SJSA1 (cell line): Measurements from ENCODE around the gene LSM5. TPM values are rescaled to one million over a fixed set of nuclear protein-coding genes. Genes with fewer than 3 reads are reported as not detected.
"Not testable (repeated sequence)": the region's sequence is repeated elsewhere in the genome, so short reads cannot be mapped to it uniquely, and the experiment has no call there.

Experiments used
- DNase-seq, 2 experiments: peaks; one replicate each; pipeline ENCODE4 v3.0.0-alpha.2; 2015 to 2020; ENCODE audit warnings: low spot score in 2 of 2, low read depth in 1 of 2
- H3K27ac ChIP-seq: fragments of 250-450 bp; sonication (Bioruptor Pico); 2 replicates; pipeline ENCODE4 v1.5.1; 2020; ENCODE audit warnings: mild to moderate bottlenecking, moderate library complexity
- H3K27me3 ChIP-seq: fragments of 250-450 bp; sonication (Bioruptor Pico); replicated peaks from 2 replicates; pipeline ENCODE4 v1.5.1; 2020; ENCODE audit warnings: mild to moderate bottlenecking, moderate library complexity
- H3K36me3 ChIP-seq: fragments of 250-450 bp; sonication (Bioruptor Pico); 2 replicates; pipeline ENCODE4 v1.5.1; 2020; ENCODE audit warnings: mild to moderate bottlenecking
- H3K4me1 ChIP-seq: fragments of 250-450 bp; sonication (Bioruptor Pico); replicated peaks from 2 replicates; pipeline ENCODE4 v1.6.1; 2021; ENCODE audit warnings: mild to moderate bottlenecking
- H3K4me3 ChIP-seq: fragments of 250-450 bp; sonication (Bioruptor Pico); 2 replicates; pipeline ENCODE4 v1.5.1; 2020; ENCODE audit warnings: mild to moderate bottlenecking
- H3K9me3 ChIP-seq: fragments of 250-450 bp; sonication (Bioruptor Pico); replicated peaks from 2 replicates; pipeline ENCODE4 v1.5.1; 2020; ENCODE audit warnings: mild to moderate bottlenecking
- total RNA-seq: library from RNA; depleted of rRNA; stranded (reverse); fragments of >200 nt; shearing (Covaris generic); gene quantifications from 2 replicates; pipeline ENCODE4 v1.2.3, GENCODE V29; 2014; rRNA removed

The LSM5 gene
- total RNA-seq, 1 experiment from 2014 or later, result 52.0 TPM

- H3K27me3 ChIP-seq, H3K36me3 ChIP-seq, H3K4me3 ChIP-seq, H3K9me3 ChIP-seq, H3K4me1 ChIP-seq, DNase-seq, H3K27ac ChIP-seq: not testable (repeated sequence)
These were observed 25.4 kb downstream of the LSM5 start for GRCh38 chr7:32464641-32465416.

- Histone ChIP-seq H3K9me3 (no peaks in the 10 kb centered on the region), H3K4me3 (no peak overlapping the region), H3K36me3 (no peaks in the 10 kb centered on the region), H3K27me3 (0 out of 2 replicates have a peak, but pooled peaks cover 3% of the 10 kb centered on the region), H3K27ac (no peak overlapping the region), H3K4me1 (no peaks in the 10 kb centered on the region)
- no peak for DNase-seq
These were observed 27.2 kb downstream of the LSM5 start for GRCh38 chr7:32462977-32463376.

- no peak for DNase-seq
- no peaks in the 10 kb centered on the region for H3K36me3 ChIP-seq
- H3K9me3 ChIP-seq, result no peaks in the 10 kb centered on the region
- 0 out of 2 replicates have a peak, but pooled peaks cover 3% of the 10 kb centered on the region for H3K27me3 ChIP-seq
- H3K4me1 ChIP-seq, result no peaks in the 10 kb centered on the region
- H3K27ac ChIP-seq, result no peak overlapping the region
- H3K4me3 ChIP-seq, result no peak overlapping the region
These were observed 27.7 kb downstream of the LSM5 start for GRCh38 chr7:32462451-32462850.

GRCh38 chr7:32461484-32461883 is 28.7 kb downstream of the LSM5 start:
- H3K9me3 ChIP-seq, result no peaks in the 10 kb centered on the region
- DNase-seq, result no peak
- H3K27me3 ChIP-seq, result 0 out of 2 replicates have a peak, but pooled peaks cover 3% of the 10 kb centered on the region
- H3K4me3 ChIP-seq, result no peak overlapping the region
- H3K27ac ChIP-seq, result no peak overlapping the region
- no peaks in the 10 kb centered on the region for H3K4me1 ChIP-seq
- H3K36me3 ChIP-seq, result no peaks in the 10 kb centered on the region

GRCh38 chr7:32459788-32460187 is 30.4 kb downstream of the LSM5 start:
- Histone ChIP-seq H3K27ac (no peak overlapping the region), H3K27me3 (0 out of 2 replicates have a peak, but pooled peaks cover 3% of the 10 kb centered on the region), H3K9me3 (no peaks in the 10 kb centered on the region), H3K4me1 (no peaks in the 10 kb centered on the region), H3K36me3 (no peaks in the 10 kb centered on the region), H3K4me3 (no peak overlapping the region)
- DNase-seq, result no peak

- no peaks in the 10 kb centered on the region for H3K36me3 ChIP-seq
- no peaks in the 10 kb centered on the region for H3K4me1 ChIP-seq
- DNase-seq, result no peak
- H3K27ac ChIP-seq, result no peak overlapping the region
- no peak overlapping the region for H3K4me3 ChIP-seq
- peaks cover 8% of the 10 kb centered on the region for H3K27me3 ChIP-seq
- H3K9me3 ChIP-seq, result no peaks in the 10 kb centered on the region
These were observed 32.2 kb downstream of the LSM5 start for GRCh38 chr7:32458025-32458424.

GRCh38 chr7:32453341-32454011 is 36.7 kb downstream of the LSM5 start:
- no peaks in the 10 kb centered on the region for H3K36me3 ChIP-seq
- no peak for DNase-seq
- no peak overlapping the region for H3K4me3 ChIP-seq
- H3K27me3 ChIP-seq, result peaks cover 16% of the 10 kb centered on the region
- H3K9me3 ChIP-seq, result no peaks in the 10 kb centered on the region
- no peaks in the 10 kb centered on the region for H3K4me1 ChIP-seq
- H3K27ac ChIP-seq, result no peak overlapping the region

- Histone ChIP-seq H3K4me3 (no peak overlapping the region), H3K27ac (no peak overlapping the region), H3K4me1 (no peaks in the 10 kb centered on the region), H3K36me3 (no peaks in the 10 kb centered on the region), H3K9me3 (no peaks in the 10 kb centered on the region), H3K27me3 (peaks cover 7% of the 10 kb centered on the region; the same call in 1 of the 2 replicates)
- no peak for DNase-seq
These were observed 43.0 kb downstream of the LSM5 start for GRCh38 chr7:32447218-32447617.

- no peaks in the 10 kb centered on the region for H3K4me1 ChIP-seq
- no peaks in the 10 kb centered on the region for H3K27me3 ChIP-seq
- H3K36me3 ChIP-seq, result no peaks in the 10 kb centered on the region
- no peak overlapping the region for H3K27ac ChIP-seq
- no peak for DNase-seq
- H3K9me3 ChIP-seq, result no peaks in the 10 kb centered on the region
- H3K4me3 ChIP-seq, result no peak overlapping the region
These were observed 53.8 kb downstream of the LSM5 start for GRCh38 chr7:32436146-32436928.

Other genes starting within 250 kb of the LSM5 start
- gene AVL9, start 5.1 kb upstream of the LSM5 start, total RNA-seq, result 26.8 and 30.2 TPM in 2 replicates